Esophagus muscularis mucosa (tissue), 3 donors: ENCODE results near the gene INO80D.

ENCODE experiments used
- CTCF ChIP-seq, 3 experiments: fragments of 200-600 bp in 2 of 3; fragments of 450-650 bp in 1 of 3; sonication (generic) in 2 of 3; IDR thresholded peaks; one replicate each; pipeline ENCODE4 v1.5.1; 2017 to 2019; ENCODE audit warnings: antibody characterized with exemption in 3 of 3, mild to moderate bottlenecking in 2 of 3, moderate library complexity in 1 of 3
- POLR2AphosphoS5 ChIP-seq, 2 donors: sonication (generic); formaldehyde crosslinking; IDR thresholded peaks; one replicate each; pipeline ENCODE4 v1.6.1; 2017; ENCODE audit warnings: antibody characterized with exemption in 2 of 2

- TF ChIP-seq CTCF (IDR thresholded peaks at IDR 0.05) (no peak), POLR2AphosphoS5 (IDR thresholded peaks at IDR 0.05) (no peak)
Observed at GRCh38 chr2:206116278-206116677, 30.3 kb upstream of the INO80D start.
